ENCODE results near the gene TSG101.

The TSG101 gene

DNA sequence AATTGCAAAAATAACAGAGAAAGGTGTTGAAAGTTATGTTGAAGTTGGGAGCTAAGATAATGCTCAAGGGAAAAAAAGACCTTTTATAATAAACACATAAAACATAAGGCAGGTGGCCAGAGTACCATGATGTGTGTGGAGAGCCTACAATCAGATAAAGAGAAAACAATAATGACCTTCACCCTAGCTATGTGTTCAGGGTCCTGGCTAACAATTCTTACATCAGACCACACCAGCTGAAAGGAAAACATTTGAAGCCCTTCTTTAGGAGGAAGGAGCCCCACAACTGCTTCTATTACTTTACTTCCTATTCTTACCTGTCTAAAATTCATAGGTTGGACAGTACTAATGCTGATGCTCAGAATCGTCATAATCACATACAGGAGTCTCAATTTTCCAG lies 2.5 kb downstream of the TSG101 start:
- no peak for DNase-seq (ENCODE audit: low read depth)
- TF ChIP-seq, protein P1, sequence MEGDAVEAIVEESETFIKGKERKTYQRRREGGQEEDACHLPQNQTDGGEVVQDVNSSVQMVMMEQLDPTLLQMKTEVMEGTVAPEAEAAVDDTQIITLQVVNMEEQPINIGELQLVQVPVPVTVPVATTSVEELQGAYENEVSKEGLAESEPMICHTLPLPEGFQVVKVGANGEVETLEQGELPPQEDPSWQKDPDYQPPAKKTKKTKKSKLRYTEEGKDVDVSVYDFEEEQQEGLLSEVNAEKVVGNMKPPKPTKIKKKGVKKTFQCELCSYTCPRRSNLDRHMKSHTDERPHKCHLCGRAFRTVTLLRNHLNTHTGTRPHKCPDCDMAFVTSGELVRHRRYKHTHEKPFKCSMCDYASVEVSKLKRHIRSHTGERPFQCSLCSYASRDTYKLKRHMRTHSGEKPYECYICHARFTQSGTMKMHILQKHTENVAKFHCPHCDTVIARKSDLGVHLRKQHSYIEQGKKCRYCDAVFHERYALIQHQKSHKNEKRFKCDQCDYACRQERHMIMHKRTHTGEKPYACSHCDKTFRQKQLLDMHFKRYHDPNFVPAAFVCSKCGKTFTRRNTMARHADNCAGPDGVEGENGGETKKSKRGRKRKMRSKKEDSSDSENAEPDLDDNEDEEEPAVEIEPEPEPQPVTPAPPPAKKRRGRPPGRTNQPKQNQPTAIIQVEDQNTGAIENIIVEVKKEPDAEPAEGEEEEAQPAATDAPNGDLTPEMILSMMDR (conservative IDR thresholded peaks at IDR 0.05; ENCODE audit: low read depth, low read length): no peak
- no peak overlapping the region for H3K4me3 ChIP-seq (ENCODE audit: low read length)

DNA sequence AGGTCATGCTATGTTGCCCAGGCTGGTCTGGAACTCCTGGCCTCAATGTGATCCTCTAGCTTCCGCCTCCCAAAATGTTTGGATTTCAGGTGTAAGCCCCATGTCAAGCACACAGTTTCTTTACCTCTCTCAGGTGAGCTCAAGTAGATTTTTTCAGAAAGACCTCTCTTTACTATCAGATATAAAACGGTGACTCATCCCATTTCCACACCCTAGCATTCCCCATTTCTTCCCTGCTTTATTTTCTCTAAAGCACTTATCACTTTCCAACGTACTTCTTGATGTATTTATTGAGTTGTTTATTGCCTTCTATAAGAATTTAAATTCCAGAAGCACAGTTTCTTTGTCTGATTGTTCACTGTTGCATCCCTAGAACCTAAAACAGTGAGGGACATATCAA lies 3.7 kb downstream of the TSG101 start:
- TF ChIP-seq, protein P1 (conservative IDR thresholded peaks at IDR 0.05; ENCODE audit: low read depth, low read length): no peak
- DNase-seq (ENCODE audit: low read depth): no peak
- no peak overlapping the region for H3K4me3 ChIP-seq (ENCODE audit: low read length)

DNA sequence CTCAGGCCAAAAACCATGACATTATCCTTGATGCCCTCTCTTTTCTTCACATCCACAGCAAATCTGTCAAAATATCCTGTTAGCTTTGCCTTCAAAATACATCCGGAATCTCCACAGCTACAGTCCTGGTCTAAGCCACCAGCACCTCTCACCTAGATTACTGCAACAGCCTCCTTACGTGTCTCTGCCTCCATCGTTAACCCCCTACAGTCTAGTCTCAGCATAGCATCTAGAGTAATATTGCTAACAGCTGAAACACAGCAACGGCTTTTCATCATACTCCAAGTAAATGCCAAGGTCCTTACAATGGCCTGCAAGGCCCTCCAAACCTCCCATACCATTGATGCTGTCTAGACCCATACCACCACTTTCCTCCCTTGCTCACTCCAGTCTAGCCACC lies 4.4 kb downstream of the TSG101 start:
- TF ChIP-seq, protein P1 (conservative IDR thresholded peaks at IDR 0.05; ENCODE audit: low read depth, low read length): no peak
- H3K4me3 ChIP-seq (ENCODE audit: low read length): no peak overlapping the region
- no peak for DNase-seq (ENCODE audit: low read depth)

DNA sequence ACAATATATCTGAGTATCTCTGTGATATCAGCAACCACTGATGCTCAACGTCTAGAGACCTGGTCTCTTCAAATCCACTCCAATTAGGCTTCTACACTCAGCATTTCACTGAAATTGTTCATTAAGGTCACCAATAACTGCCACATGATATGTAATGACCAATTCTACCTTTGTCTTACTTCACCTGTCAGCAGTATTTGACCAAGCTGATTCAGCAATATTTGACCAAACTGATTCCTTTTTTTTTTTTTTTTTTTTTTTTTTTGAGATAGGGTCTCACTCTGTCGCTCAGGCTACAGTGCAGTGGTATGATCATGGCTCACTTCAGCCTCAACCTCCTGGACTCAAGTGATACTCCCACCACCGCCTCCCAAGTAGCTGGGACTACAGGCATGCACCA lies 5.6 kb downstream of the TSG101 start:
- no peak for DNase-seq (ENCODE audit: low read depth)
- TF ChIP-seq, protein P1 (conservative IDR thresholded peaks at IDR 0.05; ENCODE audit: low read depth, low read length): no peak
- H3K4me3 ChIP-seq (ENCODE audit: low read length): no peak overlapping the region

DNA sequence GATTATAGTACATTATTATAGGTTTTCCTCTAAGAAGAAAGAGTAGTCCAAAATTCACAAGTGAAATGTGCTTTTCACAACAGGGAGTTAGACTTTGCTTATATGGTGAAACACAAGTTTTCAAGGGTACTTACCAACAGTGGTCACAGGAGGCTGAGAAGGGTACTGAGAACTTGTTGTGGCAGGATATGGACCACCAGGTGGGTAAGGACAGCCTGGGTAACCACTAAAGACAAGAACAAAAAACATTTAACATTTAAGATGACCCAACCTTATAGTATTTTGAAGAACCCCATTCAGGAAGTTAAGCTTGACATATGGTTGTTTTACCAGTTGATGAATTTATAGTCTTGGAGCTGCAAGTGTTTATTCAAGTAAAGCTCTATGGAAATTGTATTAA lies 24.4 kb downstream of the TSG101 start:
- TF ChIP-seq, protein P1 (conservative IDR thresholded peaks at IDR 0.05; ENCODE audit: low read depth, low read length): no peak
- no peak overlapping the region for H3K4me3 ChIP-seq (ENCODE audit: low read length)
- DNase-seq (ENCODE audit: low read depth): no peak

DNA sequence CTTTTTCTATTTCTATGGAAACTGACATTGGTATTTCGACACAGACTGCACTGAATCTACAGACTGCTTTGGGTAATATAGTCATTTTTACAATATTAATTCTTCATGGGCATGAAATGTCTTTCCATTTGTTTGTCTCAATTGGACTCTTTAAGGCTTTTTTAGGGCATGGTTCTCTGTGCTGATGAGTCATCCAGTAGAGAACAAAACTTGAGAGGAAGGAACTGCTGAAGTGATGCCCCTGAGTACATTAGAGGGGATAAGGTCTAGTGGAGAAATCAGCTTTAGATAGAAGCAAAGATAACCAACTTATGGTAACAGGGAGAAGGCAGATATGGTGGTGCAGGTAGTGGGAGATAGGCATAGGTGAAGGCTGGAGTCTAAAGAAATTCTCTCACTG lies 25.1 kb downstream of the TSG101 start:
- no peak for DNase-seq (ENCODE audit: low read depth)
- TF ChIP-seq, protein P1 (conservative IDR thresholded peaks at IDR 0.05; ENCODE audit: low read depth, low read length): no peak
- no peak overlapping the region for H3K4me3 ChIP-seq (ENCODE audit: low read length)

DNA sequence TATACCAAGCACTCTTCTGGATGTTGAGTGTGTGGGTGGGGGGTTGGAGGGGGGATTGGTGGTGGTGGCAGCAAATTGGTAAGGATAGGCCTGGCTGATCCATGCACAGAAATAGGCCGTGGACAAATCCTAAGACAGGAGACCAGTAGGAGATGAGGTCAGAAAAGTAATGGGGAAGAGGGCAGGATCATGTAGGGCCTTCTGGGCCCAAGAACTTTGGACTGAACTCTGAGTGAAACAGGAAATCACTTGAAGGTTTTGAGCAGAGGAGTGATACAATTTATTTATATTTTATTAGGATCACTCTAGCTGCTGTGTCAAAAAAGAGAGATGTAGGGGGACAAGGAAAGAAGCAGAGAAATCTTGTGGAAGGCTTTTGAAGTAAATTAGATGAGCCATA lies 28.7 kb downstream of the TSG101 start:
- no peak overlapping the region for H3K4me3 ChIP-seq (ENCODE audit: low read length)
- no peak for DNase-seq (ENCODE audit: low read depth)
- TF ChIP-seq, protein P1 (conservative IDR thresholded peaks at IDR 0.05; ENCODE audit: low read depth, low read length): no peak
